NCI-H82 (cell line): Measurements from ENCODE around the gene NUAK1.

ENCODE experiments used
- DNase-seq: peaks from one replicate; lab custom pipeline; 2025; lab: John Stamatoyannopoulos, UW

NUAK1 gene

DNA sequence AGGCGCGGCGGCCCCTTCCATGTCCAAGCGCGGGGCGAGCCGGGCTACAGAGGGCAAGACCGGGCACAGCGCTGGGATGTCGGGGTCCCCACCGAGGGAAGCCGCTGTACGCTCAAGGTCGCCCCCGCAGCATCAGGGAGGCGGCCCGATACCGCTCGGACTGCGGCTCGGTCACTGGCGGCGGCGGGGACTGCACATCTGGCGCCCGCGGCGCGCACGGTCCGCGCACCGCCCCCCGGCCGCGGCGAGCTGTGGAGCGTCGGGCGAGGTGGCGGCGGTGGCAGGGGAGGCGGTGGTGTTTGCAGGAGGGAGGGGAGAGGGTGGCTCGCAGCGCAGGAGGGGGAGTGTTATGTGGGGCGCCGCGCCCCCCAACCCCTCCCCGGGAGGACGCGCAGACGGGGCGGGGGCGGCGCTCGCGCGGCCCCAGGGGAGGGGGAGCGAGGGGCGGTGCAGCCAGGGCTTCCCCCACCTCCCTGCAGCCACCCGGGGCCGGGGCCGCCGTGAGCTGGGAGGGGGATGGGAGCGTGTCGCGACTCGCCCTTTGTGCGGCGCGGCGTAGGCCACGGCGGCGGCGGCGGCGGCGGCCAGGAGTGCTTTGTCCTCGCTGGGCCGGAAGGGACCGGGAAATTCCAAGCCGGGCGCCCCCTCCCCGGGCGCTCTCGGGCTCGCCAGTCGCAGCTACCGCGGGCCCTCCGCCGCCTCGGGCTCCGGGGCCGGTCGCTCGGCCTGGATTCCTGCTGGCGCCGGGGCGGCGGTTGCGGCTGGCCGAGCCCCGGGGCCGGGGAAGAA is at the start of gene NUAK1:
Gene NUAK1, minus strand, starts transcription at position 322 of the 789 bp plus-strand sequence. Its CDS starts 301 bp downstream, at position 21.
- DNase-seq: peak; percentile 86

GRCh38 chr12:106188256-106188655 is 49.5 kb upstream of the NUAK1 start:
- DNase-seq: no peak

DNA sequence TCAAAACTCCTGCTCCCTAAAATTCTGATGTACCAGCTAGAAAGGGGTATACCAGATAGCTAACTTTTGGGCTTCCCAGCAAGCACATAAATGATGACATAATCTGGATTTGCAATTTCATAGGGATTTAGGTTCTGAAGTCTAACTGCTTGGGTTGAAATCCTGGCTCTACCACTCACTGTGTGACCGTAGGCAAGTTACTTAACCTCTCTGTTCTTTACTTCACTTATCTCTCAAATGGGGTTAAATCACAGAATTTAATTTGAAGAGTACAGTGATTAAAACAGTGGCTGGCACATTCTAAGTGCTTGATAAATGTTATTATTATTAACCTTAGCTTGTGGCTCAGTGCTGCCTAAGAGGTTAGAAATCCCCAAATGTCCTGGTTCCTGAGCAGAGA is 49.1 kb upstream of the NUAK1 start:
- no peak for DNase-seq

DNA sequence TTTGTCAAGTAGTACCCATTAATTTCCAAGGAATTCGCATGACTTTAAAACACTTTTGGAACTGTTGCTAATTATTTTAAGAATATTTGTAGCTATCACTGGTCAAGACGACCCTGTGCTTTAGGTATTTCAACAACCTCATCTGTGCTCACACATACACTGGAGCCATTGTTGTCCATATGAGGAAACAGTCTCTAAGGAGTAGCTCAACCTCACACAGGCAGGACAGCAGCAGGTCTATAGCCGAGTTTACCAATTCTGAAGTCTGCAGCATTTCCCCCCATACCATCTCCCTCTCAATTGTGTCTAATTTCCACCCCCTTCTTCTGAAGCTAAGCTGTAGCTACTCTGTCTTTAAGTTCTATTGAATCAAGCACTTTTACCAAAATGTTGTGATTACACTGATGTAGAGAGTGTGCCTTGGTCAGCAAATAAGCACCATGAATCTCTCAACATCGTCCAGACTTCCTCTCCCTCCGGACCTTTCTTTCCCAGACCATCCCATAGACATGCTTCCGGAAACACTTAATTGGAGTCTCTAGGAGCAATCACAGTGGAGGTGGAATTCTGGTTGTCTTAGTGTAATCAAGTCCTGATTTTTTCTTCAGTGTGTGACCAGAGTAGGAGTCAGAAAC is 48.5 kb upstream of the NUAK1 start:
- DNase-seq: no peak

DNA sequence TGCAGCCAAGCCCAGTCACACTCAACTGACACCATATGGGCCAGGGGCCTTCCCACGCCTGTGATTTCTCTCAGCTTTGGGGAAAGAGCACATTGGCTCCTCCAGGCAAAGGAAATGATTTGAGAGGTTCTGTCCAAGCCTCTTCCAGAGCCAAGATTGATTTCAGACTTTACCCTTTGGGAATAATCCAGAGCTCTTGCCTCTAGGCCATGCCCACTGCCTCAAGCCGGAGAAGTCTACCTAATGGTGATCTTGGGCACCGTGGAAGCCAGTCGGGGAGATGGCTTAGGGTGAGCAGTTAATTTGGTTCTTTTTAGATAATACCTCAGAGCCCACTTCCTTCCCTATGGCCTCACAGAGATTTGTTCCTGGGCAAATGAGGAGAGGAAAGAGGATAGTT is 45.0 kb upstream of the NUAK1 start:
- DNase-seq: peak; percentile 11

DNA sequence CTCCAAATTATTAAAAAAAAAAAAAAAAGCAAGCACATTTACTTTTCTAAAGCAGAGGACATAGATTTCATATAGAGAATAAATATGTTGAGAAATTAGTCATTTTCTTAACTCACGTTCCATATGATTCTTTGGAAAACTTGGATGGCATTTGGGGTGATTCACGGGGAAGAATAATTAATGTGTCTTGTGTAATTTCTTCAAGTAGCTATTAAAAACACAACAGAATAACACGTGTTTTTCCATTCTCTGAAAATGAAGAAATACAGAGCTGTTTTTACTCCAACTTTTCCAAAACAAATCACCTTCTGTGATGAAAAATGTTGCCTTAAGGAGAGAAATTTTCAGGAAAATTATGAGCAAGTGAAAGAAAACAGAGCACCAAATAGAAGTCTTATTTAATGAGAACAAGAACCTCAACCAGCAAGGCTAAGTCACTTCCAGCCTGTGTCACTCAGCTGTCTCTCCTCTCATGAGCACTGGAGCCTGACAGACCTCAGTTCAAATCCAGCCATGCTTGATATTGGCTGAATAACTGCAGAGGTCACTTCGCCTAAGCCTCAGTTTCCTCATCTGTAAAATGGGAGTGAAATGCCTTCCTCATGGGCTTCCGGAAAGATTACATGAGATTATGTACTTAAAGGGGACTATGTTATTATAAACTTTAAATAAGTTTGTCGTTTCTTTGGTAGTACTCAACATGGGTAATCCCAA is 42.8 kb upstream of the NUAK1 start:
- no peak for DNase-seq

- peak; percentile 98 for DNase-seq
Observed at GRCh38 chr12:106179086-106179485, 40.3 kb upstream of the NUAK1 start.

DNA sequence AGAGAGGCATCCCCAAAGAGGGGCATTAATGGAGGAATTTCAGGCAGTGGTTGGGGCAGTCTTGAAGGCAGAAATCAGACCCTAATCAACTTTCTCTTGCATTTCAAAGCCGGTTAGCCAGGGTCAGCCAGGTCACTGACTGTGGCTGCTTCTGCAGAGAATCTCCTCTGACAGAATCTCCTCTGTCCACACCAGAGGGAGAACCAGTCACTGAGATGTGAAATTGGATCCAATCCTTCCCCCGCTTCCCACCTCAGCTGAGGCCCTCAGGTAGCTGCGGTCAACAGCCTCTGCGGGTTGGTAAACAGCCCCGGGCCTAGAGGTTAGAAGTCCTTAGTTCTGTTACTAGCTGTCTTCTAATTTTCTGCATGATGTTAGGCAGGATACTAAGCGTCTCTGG is 39.8 kb upstream of the NUAK1 start:
- DNase-seq: peak; percentile 81

DNA sequence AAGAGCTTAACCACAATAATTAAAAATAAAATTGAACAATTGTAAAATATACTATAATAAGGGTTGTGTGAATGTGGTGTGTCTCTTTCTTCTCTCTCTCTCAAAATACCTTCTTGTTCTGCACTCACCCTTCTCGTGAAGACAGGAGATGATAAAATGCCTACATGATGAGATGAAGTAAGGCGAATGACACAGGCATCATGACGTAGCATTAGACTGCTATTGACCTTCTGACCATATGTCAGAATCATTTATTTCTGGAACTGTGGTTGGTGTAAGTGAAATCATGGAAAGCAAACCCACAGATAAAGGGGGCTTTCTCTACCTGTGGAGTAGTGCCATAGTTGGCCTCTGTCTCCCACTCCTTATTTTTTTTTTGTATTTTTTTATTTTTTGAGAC is 37.8 kb upstream of the NUAK1 start:
- DNase-seq: no peak

DNA sequence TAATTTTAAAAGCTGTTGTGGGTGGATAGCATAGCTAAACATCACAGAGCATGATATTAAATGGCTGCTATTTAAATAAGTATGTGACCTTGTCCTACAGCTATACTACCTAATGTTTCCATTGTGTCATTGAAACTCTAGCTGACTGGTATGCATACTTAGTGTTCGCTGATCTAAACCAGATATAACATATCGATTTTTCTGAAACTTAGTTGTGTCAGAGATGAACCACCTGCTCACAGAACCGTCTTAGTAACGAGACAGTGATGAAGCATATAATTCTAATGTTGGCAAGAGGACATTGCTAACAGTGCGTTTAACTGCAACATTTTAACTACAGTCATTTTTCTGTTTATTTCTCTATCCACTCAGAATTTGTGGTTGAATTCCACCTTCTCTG is 36.1 kb upstream of the NUAK1 start:
- no peak for DNase-seq

DNA sequence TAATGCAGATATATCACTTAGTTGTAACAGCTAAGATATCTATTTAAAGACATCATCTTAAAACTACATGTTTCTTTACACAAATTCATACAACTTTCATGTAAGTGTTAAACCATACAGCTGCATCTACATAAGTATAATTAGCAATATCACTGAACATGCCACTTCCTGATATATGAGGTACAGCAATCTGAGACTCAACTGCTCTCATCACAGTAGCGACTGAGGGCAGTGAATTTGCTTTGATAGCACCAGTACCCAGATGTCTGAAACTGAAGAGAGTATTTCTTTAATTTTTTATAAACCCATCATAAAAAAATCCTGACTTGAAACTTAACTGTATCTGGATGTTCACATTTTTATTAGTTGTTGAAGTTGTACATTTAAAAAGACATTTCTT is 34.7 kb upstream of the NUAK1 start:
- no peak for DNase-seq

GRCh38 chr12:106171117-106171750 is 32.5 kb upstream of the NUAK1 start:
- no peak for DNase-seq

DNA sequence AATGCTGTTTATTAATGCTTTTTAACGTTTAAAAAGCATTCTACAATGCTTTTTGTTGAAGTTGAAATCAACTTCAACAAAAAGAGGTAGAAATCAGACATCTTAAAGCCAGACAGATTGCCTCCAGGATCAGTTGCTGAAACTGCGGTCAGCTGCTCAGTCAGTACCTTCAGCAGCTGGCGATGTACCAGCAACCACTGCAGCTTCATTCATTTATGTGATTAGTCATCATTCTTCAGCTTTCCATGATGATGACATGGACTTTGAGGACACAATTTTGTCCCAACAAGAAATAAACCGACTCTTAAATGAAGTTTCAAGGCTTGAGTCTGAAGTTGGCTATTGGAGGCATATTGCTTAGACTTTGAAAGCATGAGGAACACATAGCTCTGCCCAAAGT is 31.5 kb upstream of the NUAK1 start:
- DNase-seq: no peak

DNA sequence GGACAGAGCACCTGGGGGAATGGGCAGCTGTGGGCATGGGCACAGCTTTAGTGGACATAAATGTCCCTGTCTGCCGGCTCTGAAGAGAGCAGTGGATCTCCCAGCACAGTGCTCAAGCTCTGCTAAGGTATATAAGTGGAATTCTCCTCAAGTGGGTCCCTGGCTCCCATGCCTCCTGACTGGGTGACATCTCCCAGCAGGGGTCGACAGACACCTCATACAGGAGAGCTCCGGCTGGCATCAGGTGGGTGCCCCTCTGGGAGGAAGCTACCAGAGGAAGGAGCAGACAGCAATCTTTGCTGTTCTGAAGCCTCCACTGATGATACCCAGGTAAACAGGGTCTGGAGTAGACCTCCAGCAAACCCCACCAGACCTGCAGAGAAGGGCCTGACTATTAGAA is 25.0 kb upstream of the NUAK1 start:
- no peak for DNase-seq

DNA sequence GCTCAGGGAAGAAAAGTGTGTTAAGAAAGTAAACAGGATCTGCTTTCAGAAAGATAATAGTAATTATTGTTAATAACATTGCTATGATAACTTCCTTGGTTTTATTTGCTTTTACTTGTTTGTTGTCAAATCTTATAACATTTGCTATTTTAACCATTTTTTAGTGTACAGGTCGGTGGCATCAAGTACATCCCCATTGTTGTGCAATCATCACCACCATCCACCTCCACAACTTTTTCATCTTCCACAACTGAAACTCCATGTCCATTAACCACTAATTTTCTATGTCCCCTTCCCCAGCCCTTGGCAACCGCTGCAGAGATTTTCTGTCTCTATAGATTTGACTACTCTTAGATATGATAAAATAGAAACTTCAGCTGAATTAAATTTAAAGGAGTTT is 22.7 kb upstream of the NUAK1 start:
- DNase-seq: no peak

GRCh38 chr12:106160915-106161314 is 22.2 kb upstream of the NUAK1 start:
- no peak for DNase-seq

GRCh38 chr12:106157802-106158201 is 19.0 kb upstream of the NUAK1 start:
- no peak for DNase-seq

DNA sequence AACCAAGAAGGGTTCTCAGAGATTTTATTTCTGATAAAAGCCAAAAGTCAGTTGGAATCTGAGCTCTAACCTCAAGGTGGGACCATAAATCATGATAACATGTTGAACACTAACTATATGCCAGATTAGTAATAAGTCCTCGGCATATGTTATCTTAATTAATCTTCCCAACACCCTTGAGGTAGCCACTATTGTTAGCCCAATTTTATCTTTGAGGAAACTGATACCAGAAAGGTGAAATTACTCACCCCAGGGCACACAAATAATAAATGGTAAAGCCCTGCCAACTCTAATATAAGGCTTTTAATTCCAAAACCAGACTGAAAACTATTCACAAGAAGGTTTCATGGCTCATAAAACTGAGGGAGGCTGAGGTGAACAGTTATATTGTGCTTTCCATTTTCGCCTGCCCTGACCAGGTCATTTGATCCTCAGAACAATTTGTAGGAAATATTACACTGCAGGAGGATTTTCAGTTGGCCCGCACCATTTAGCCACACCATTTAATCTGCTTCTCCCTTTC is 16.1 kb upstream of the NUAK1 start:
- DNase-seq: no peak

DNA sequence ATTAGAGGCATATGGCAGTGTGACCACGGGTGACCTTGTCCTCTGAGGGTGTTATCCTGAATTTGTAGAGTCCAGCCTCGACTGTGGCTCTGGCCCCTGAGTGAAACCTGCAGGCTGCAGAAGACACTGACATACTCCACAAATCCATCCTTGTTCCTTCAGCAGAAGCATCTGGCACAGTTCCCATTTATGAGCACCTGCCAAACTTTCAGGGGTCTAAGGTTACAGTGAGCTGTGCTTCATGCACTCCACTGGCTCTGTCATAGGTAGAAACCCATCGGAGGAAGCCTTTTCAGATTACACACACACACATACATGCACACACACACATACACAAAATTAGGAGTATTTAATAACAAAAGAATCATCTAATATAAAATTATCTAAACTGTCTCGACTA is 13.6 kb upstream of the NUAK1 start:
- DNase-seq: peak; percentile 10

- DNase-seq: peak; percentile 61
Observed at GRCh38 chr12:106150555-106150954, 11.8 kb upstream of the NUAK1 start.

DNA sequence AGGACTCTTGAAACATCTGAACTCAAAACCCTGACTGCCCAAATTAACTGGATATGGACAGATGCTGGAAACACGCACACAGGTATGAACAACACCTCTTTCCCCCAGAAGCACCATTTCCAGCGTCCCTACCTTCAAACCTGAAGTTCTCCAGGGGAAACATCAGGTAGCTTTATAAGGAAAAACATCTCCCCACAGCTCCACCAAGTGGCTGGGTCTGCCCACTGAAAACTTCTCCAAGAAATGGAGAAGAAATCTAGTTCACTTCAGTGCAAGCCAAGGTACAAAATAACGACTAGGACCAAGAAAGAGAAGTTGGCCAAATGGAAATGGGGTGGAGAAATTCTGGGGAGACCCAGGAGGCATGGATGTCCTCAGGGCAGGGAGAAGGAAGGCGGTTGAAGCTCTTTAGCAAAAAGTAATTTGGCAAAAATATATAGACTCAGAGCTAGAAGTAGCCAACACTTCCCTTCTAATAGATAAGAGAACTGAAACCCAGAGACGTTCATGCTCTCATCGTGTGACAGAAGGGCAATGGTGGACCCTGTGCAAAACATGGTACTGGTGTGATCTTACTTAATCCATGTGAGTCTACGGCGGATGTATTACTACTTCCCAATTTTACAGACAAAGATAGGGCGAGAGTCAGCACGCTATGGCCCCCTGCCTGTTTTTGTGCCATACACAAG is 10.5 kb upstream of the NUAK1 start:
- peak; percentile 67 for DNase-seq

DNA sequence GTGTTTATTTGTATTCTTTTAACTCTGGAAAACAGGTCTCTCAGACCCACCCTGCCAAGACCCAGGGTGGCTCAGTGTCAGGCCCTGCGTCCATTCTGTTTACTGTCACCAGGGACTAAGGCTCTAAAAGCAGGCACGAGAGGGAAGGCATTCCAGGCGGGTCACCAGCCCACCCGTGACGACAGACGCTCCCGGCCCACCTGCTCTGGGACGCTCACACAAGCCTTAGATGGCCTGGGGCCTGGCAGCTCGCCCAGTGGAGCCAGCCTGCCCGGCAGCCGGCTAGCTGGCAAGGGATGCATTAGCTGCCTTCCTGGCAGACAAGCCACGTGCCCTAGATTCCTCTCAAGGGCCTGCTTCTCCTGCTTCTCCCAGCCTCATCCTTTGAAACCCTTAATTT is 9.2 kb upstream of the NUAK1 start:
- no peak for DNase-seq
